Keratinocyte (primary cell): ENCODE results near the gene SPTAN1. TPM values are rescaled to one million over a fixed set of nuclear protein-coding genes. Genes with fewer than 3 reads are reported as not detected.
"Not testable (repeated sequence)": the region's sequence is repeated elsewhere in the genome, so short reads cannot be mapped to it uniquely, and the experiment has no call there.

Experiments
- DNase-seq: peaks from one replicate; pipeline ENCODE4 v3.0.0-alpha.2; 2011; ENCODE audit warnings: low read depth, missing footprints, low spot score
- FAIRE-seq: peaks from 2 replicates; lab custom pipeline; 2011; peaks lifted over from hg19 to GRCh38; lab: Jason Lieb, UNC
- H2AFZ ChIP-seq: 2 replicates; pipeline ENCODE4 v1.6.0; 2012; ENCODE audit warnings: low read length, control low read depth, inconsistent platforms; ENCODE audit not compliant: control insufficient read depth
- H3K27ac ChIP-seq: 2 replicates; pipeline ENCODE4 v1.5.1; 2011; ENCODE audit warnings: low read length; ENCODE audit not compliant: control insufficient read depth, insufficient read depth
- H3K27me3 ChIP-seq: 3 replicates; pipeline ENCODE4 v1.6.0; 2011; ENCODE audit warnings: low read length; ENCODE audit not compliant: control insufficient read depth, insufficient read depth; ENCODE audit errors: extremely low read depth
- H3K36me3 ChIP-seq, 2 experiments: 2 replicates in 1 of 2; 3 replicates in 1 of 2; pipeline ENCODE4 v1.5.1; 2011; ENCODE audit warnings: low read length in 2 of 2, mild to moderate bottlenecking in 1 of 2; ENCODE audit not compliant: control insufficient read depth in 2 of 2, insufficient read depth in 2 of 2; ENCODE audit errors: extremely low read depth in 1 of 2
- H3K4me1 ChIP-seq: 3 replicates; pipeline ENCODE4 v1.5.1; 2011; ENCODE audit warnings: low read length; ENCODE audit not compliant: control insufficient read depth, insufficient read depth; ENCODE audit errors: extremely low read depth
- H3K4me2 ChIP-seq: 3 replicates; pipeline ENCODE4 v1.6.0; 2011; ENCODE audit warnings: low read depth, low read length; ENCODE audit not compliant: control insufficient read depth, insufficient read depth; ENCODE audit errors: extremely low read depth
- H3K4me3 ChIP-seq, 3 experiments: fragments of 200-600 bp in 1 of 3; sonication (generic) in 1 of 3; 2 replicates in 2 of 3; 3 replicates in 1 of 3; pipeline ENCODE4 v1.5.1; 2011 to 2016; ENCODE audit warnings: low read length in 3 of 3, mild to moderate bottlenecking in 3 of 3, control low read depth in 2 of 3, inconsistent platforms in 1 of 3, low read depth in 1 of 3, mixed read lengths in 1 of 3, mixed run types in 1 of 3, moderate library complexity in 1 of 3; ENCODE audit not compliant: control insufficient read depth in 2 of 3, insufficient read depth in 2 of 3; ENCODE audit errors: extremely low read depth in 1 of 3
- H3K79me2 ChIP-seq: 2 replicates; pipeline ENCODE4 v1.6.0; 2012; ENCODE audit warnings: low read length; ENCODE audit not compliant: control insufficient read depth, insufficient read depth
- H3K9ac ChIP-seq: 3 replicates; pipeline ENCODE4 v1.6.0; 2011; ENCODE audit warnings: low read length; ENCODE audit not compliant: control insufficient read depth, insufficient read depth; ENCODE audit errors: extremely low read depth
- H3K9me1 ChIP-seq: 3 replicates; pipeline ENCODE4 v1.6.0; 2011; ENCODE audit warnings: low read length; ENCODE audit not compliant: control insufficient read depth, insufficient read depth; ENCODE audit errors: extremely low read depth
- H3K9me3 ChIP-seq: 2 replicates; pipeline ENCODE4 v1.5.1; 2012; ENCODE audit warnings: low read depth, low read length; ENCODE audit not compliant: control insufficient read depth
- H4K20me1 ChIP-seq: 3 replicates; pipeline ENCODE4 v1.6.0; 2011; ENCODE audit warnings: low read length; ENCODE audit not compliant: control insufficient read depth, insufficient read depth; ENCODE audit errors: extremely low read depth
- EZH2 ChIP-seq: IDR thresholded peaks from one replicate; pipeline ENCODE4 v1.6.1; 2012; ENCODE audit warnings: inconsistent platforms, mild to moderate bottlenecking, low read length, moderate library complexity
- dilution Hi-C: fragments of 300-500 bp; cut with MboI; formaldehyde crosslinking; loops from one replicate; pipeline ENCODE4 v1.7.0; 2020; ENCODE audit warnings: low sequenced_read_pairs; ENCODE audit not compliant: extremely low pct_ligation_motif_present
- polyA plus RNA-seq, 5 experiments: library from polyadenylated mRNA; depleted of rRNA in 3 of 5; stranded (reverse) in 3 of 5; stranded (forward) in 1 of 5; unstranded in 1 of 5; fragments of >200 nt; gene quantifications; 1 replicate in 1 of 5; 2 replicates in 3 of 5; 3 replicates in 1 of 5; pipeline versions ENCODE4 v1.2.1 to v1.2.3, GENCODE V29; 2011 to 2012; ENCODE audit warnings: missing spikeins in 2 of 5, low read depth in 1 of 5, low replicate concordance in 1 of 5
- TF ChIP-seq, protein P1 (sequence below), 3 experiments: IDR thresholded peaks in 1 of 3; conservative IDR thresholded peaks in 1 of 3; optimal IDR thresholded peaks in 1 of 3; 2 replicates in 2 of 3; 3 replicates in 1 of 3; pipeline versions ENCODE3 to v1.5.1; 2011; ENCODE audit warnings: low read length in 3 of 3, mild to moderate bottlenecking in 3 of 3, moderate library complexity in 2 of 3, control low read depth in 1 of 3, inconsistent platforms in 1 of 3; ENCODE audit not compliant: insufficient read depth in 2 of 3; ENCODE audit errors: extremely low read depth in 1 of 3

Gene SPTAN1
- polyA plus RNA-seq, 1 donor (not counting 4 experiments of a cell fraction or from before 2014, with no cell fraction given): 98.7 TPM

DNA sequence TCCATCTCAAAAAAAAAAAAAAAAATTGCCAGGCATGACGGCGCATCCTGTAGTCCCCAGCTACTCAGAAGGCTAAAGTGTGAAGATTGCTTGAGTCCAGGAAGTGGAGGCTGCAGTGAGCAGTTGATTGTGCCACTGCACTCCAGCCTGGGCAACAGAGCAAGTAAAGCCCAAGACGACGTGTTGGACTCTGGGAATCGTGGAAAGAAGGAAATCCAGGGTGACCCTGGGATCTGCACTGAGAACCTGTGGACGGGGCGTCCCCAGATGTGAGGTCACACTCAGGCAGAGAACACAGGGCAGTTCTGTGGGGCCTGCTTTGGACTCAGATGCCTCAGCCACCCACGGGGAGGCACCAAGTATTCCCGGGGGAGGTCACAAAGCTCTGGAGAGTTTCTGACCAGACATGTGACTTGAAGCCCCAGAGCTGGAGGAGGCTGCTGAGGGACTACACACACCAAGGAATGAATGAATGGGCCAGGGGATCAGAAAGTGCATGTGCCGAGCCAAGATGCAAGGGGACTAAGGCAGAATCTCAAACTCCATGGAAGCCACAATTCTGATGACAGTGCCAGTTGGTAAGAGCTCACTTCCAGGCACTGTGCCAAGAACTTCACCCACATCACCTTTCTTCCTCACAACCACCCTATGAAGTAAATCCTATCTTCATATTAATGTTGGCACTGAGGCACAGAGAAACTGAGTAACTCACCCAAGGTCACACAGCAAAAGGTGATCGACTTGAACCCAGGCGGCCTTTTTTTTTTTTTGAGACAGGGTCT, 91.3 kb downstream of the SPTAN1 start:
- Histone ChIP-seq H3K9me3 (no peaks in the 10 kb centered on the region), H3K4me1 (no peaks in the 10 kb centered on the region), H3K4me3 (no peak overlapping the region), H4K20me1 (no peaks in the 10 kb centered on the region), H3K9ac (no peak overlapping the region), H2AFZ (no peak overlapping the region), H3K9me1 (no peaks in the 10 kb centered on the region), H3K36me3 (peaks cover 0 to 5% of the 10 kb centered on the region in 2 experiments), H3K27ac (no peak overlapping the region), H3K4me2 (no peak overlapping the region), H3K79me2 (peaks cover 2% of the 10 kb centered on the region), H3K27me3 (no peaks in the 10 kb centered on the region)
- FAIRE-seq (no peak), DNase-seq (no peak)
- no peak for TF ChIP-seq EZH2
- TF ChIP-seq, protein P1, sequence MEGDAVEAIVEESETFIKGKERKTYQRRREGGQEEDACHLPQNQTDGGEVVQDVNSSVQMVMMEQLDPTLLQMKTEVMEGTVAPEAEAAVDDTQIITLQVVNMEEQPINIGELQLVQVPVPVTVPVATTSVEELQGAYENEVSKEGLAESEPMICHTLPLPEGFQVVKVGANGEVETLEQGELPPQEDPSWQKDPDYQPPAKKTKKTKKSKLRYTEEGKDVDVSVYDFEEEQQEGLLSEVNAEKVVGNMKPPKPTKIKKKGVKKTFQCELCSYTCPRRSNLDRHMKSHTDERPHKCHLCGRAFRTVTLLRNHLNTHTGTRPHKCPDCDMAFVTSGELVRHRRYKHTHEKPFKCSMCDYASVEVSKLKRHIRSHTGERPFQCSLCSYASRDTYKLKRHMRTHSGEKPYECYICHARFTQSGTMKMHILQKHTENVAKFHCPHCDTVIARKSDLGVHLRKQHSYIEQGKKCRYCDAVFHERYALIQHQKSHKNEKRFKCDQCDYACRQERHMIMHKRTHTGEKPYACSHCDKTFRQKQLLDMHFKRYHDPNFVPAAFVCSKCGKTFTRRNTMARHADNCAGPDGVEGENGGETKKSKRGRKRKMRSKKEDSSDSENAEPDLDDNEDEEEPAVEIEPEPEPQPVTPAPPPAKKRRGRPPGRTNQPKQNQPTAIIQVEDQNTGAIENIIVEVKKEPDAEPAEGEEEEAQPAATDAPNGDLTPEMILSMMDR (optimal IDR thresholded peaks at IDR 0.05 in 1 of 3, IDR thresholded peaks at IDR 0.05 in 1 of 3, conservative IDR thresholded peaks at IDR 0.05 in 1 of 3; ENCODE audit: extremely low read depth in 1 of 3, insufficient read depth in 2 of 3, low read length in 3 of 3): no peak
- dilution Hi-C loops: no loop called here

DNA sequence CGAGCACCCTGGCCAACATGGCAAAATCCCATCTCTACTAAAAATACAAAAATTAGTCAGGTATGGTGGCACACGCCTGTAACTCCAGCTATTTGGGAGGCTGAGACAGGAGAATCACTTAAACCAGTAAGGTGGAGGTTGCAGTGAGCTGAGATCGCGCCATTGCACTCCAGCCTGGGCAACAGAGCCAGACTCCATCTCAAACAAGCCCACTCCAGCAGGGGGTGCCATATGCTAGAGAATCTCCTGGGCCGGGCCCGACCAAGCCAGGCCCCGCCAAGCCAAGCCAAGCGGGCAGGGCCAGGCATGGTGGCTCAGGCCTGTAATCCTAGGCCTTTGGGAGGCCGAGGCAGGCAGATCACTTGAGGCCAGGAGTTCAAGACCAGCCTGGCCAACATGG, 95.8 kb downstream of the SPTAN1 start:
- H3K9me1 ChIP-seq, H3K4me3 ChIP-seq, H3K9ac ChIP-seq, H3K27me3 ChIP-seq, H3K9me3 ChIP-seq, dilution Hi-C loops, H3K36me3 ChIP-seq, H4K20me1 ChIP-seq, H3K79me2 ChIP-seq, FAIRE-seq, DNase-seq, H3K4me2 ChIP-seq, H2AFZ ChIP-seq, H3K27ac ChIP-seq, H3K4me1 ChIP-seq: not testable (repeated sequence)
- TF ChIP-seq, protein P1 (optimal IDR thresholded peaks at IDR 0.05 in 1 of 3, IDR thresholded peaks at IDR 0.05 in 1 of 3, conservative IDR thresholded peaks at IDR 0.05 in 1 of 3; ENCODE audit: extremely low read depth in 1 of 3, insufficient read depth in 2 of 3, low read length in 3 of 3): peak in 2 of 3 experiments; percentile 26 to 49
